Measurements from ENCODE around the gene RAB11FIP3. TPM values are rescaled to one million over a fixed set of nuclear protein-coding genes. Genes with fewer than 3 reads are reported as not detected.

The RAB11FIP3 gene
- total RNA-seq, 1 experiment from 2014 or later = 12.7 TPM

GRCh38 chr16:528111-529011 lies 102.9 kb downstream of the RAB11FIP3 start:
- Histone ChIP-seq H3K36me3 (ENCODE audit: low read depth, low read length) (no peaks in the 10 kb centered on the region), H3K4me3 (ENCODE audit: low read length) (peak overlapping the region; percentile 94), H3K4me2 (ENCODE audit: low read length) (peak overlapping the region; percentile 98), H3K4me1 (ENCODE audit: insufficient read depth, low read length) (peaks cover 26% of the 10 kb centered on the region), H4K20me1 (ENCODE audit: low read length) (peaks cover 23% of the 10 kb centered on the region), H2AFZ (ENCODE audit: low read length) (no peak overlapping the region), H3F3A (ENCODE audit: low read length, unreplicated experiment) (no peaks in the 10 kb centered on the region), H3K27ac (ENCODE audit: low read length) (peak overlapping the region; percentile 79), H3K79me2 (ENCODE audit: low read length) (peaks cover 79% of the 10 kb centered on the region), H3K9me2 (replicated peaks; ENCODE audit: low read length) (no peaks in the 10 kb centered on the region), H3K9me3 (ENCODE audit: low read length) (no peaks in the 10 kb centered on the region), H3K9ac (ENCODE audit: low read length) (peak overlapping the region; percentile 96), H3K27me3 (ENCODE audit: low read length) (no peaks in the 10 kb centered on the region)
- TF ChIP-seq CTCF (conservative IDR thresholded peaks at IDR 0.05; ENCODE audit: low read depth, low read length) (no peak), EZH2phosphoT487 (IDR thresholded peaks at IDR 0.05; ENCODE audit: borderline replicate concordance, low read length) (no peak), EZH2 (IDR thresholded peaks at IDR 0.05; ENCODE audit: low read length, unreplicated experiment) (no peak)
- CTCF ChIA-PET = no interaction called here
- DNase-seq (peak; percentile 39), ATAC-seq (peak; percentile 16)
- BruUV-seq (replicated peaks) = TSS peak; percentile 42
- POLR2A ChIA-PET (ENCODE audit: unreplicated experiment) = no interaction called here
- intact Hi-C loops (cut with micrococcal nuclease) = loop anchor here (10.0 kb wide), 1 partner anchor 56 kb away; no protein-coding TSS in a partner anchor

- ATAC-seq = no peak
- no peak overlapping the region for H2AFZ ChIP-seq (ENCODE audit: low read length)
- H3K79me2 ChIP-seq (ENCODE audit: low read length) = peaks cover 85% of the 10 kb centered on the region
- TF ChIP-seq EZH2 (IDR thresholded peaks at IDR 0.05; ENCODE audit: low read length, unreplicated experiment) (no peak), EZH2phosphoT487 (IDR thresholded peaks at IDR 0.05; ENCODE audit: borderline replicate concordance, low read length) (no peak), CTCF (conservative IDR thresholded peaks at IDR 0.05; ENCODE audit: low read depth, low read length) (no peak)
- H3K27me3 ChIP-seq (ENCODE audit: low read length) = no peaks in the 10 kb centered on the region
- H3K27ac ChIP-seq (ENCODE audit: low read length) = peak overlapping the region; percentile 79
- H3K4me1 ChIP-seq (ENCODE audit: insufficient read depth, low read length) = peaks cover 30% of the 10 kb centered on the region
- ChIA-PET CTCF (no interaction called here), POLR2A (ENCODE audit: unreplicated experiment) (no interaction called here)
- H3K9me2 ChIP-seq (replicated peaks; ENCODE audit: low read length) = no peaks in the 10 kb centered on the region
- no peaks in the 10 kb centered on the region for H3K9me3 ChIP-seq (ENCODE audit: low read length)
- TSS peak; percentile 27 for BruUV-seq (replicated peaks)
- H3K9ac ChIP-seq (ENCODE audit: low read length) = peak overlapping the region; percentile 96
- H3K4me2 ChIP-seq (ENCODE audit: low read length) = peak overlapping the region; percentile 98
- H3F3A ChIP-seq (ENCODE audit: low read length, unreplicated experiment) = no peaks in the 10 kb centered on the region
- intact Hi-C loops (cut with micrococcal nuclease) = loop anchor here (10.0 kb wide), 1 partner anchor 56 kb away; no protein-coding TSS in a partner anchor
- peak overlapping the region; percentile 94 for H3K4me3 ChIP-seq (ENCODE audit: low read length)
- DNase-seq = no peak
- H4K20me1 ChIP-seq (ENCODE audit: low read length) = peaks cover 23% of the 10 kb centered on the region
- H3K36me3 ChIP-seq (ENCODE audit: low read depth, low read length) = no peaks in the 10 kb centered on the region
Observed at GRCh38 chr16:529012-529575, 103.6 kb downstream of the RAB11FIP3 start.
